Measurements from ENCODE around the gene LARP4B. TPM values are rescaled to one million over a fixed set of nuclear protein-coding genes. Genes with fewer than 3 reads are reported as not detected.

LARP4B gene
- polyA plus RNA-seq, 1 donor from 2014 or later = 14.2 TPM

GRCh38 chr10:943334-944033 lies 12.0 kb upstream of the LARP4B start:
- H3K9ac ChIP-seq (ENCODE audit: low read length) = no peak overlapping the region

GRCh38 chr10:938941-939678 lies 7.6 kb upstream of the LARP4B start:
- no peak overlapping the region for H3K9ac ChIP-seq (ENCODE audit: low read length)
- H3F3A ChIP-seq (ENCODE audit: insufficient read depth, low read length, poor library complexity, severe bottlenecking) = no peaks in the 10 kb centered on the region
- no peak overlapping the region for H2AFZ ChIP-seq (ENCODE audit: low read depth, low read length)
- H3K36me3 ChIP-seq (ENCODE audit: insufficient read depth, low read length) = no peaks in the 10 kb centered on the region
- TF ChIP-seq SMC3 (conservative IDR thresholded peaks at IDR 0.05; ENCODE audit: poor library complexity) (no peak), CTCF (IDR thresholded peaks at IDR 0.05; ENCODE audit: poor library complexity, severe bottlenecking) (no peak), MXI1 (conservative IDR thresholded peaks at IDR 0.05; ENCODE audit: poor library complexity, severe bottlenecking) (no peak), REST (IDR thresholded peaks at IDR 0.05; ENCODE audit: borderline replicate concordance) (no peak), EP300 (conservative IDR thresholded peaks at IDR 0.05; ENCODE audit: poor library complexity, severe bottlenecking) (no peak), TAF1 (IDR thresholded peaks at IDR 0.05; ENCODE audit: low read depth) (no peak), POLR2AphosphoS5 (IDR thresholded peaks at IDR 0.05) (no peak), RAD21 (conservative IDR thresholded peaks at IDR 0.05) (no peak), EZH2 (IDR thresholded peaks at IDR 0.05; ENCODE audit: borderline replicate concordance, insufficient read depth, low read length, poor library complexity, severe bottlenecking) (no peak)
- H3K4me3 ChIP-seq (ENCODE audit: low read length) = no peak overlapping the region
- no peaks in the 10 kb centered on the region for H3K79me2 ChIP-seq (replicated peaks; ENCODE audit: insufficient read depth, low read length)
- H3K9me3 ChIP-seq (ENCODE audit: low read length) = no peaks in the 10 kb centered on the region
- no peaks in the 10 kb centered on the region for H4K20me1 ChIP-seq (ENCODE audit: insufficient read depth)
- H3K9me2 ChIP-seq (ENCODE audit: insufficient read depth, low read length) = no peaks in the 10 kb centered on the region
- no peak overlapping the region for H3K4me2 ChIP-seq (ENCODE audit: low read length)
- H3K27me3 ChIP-seq (ENCODE audit: insufficient read depth, low read depth, low read length) = no peaks in the 10 kb centered on the region
- no peak overlapping the region for H3K27ac ChIP-seq (ENCODE audit: low read length)

More at GRCh38 chr10:943334-944033, 12.0 kb upstream of the LARP4B start:
- H4K20me1 ChIP-seq (ENCODE audit: insufficient read depth) = no peaks in the 10 kb centered on the region
- no peaks in the 10 kb centered on the region for H3K9me3 ChIP-seq (ENCODE audit: low read length)
- no peak for TF ChIP-seq EZH2 (IDR thresholded peaks at IDR 0.05; ENCODE audit: borderline replicate concordance, insufficient read depth, low read length, poor library complexity, severe bottlenecking)
- TF ChIP-seq TAF1 (IDR thresholded peaks at IDR 0.05; ENCODE audit: low read depth) = no peak
- TF ChIP-seq EP300 (conservative IDR thresholded peaks at IDR 0.05; ENCODE audit: poor library complexity, severe bottlenecking) = no peak
- TF ChIP-seq RAD21 (conservative IDR thresholded peaks at IDR 0.05) = no peak
- no peak for TF ChIP-seq MXI1 (conservative IDR thresholded peaks at IDR 0.05; ENCODE audit: poor library complexity, severe bottlenecking)
- no peaks in the 10 kb centered on the region for H3K27me3 ChIP-seq (ENCODE audit: insufficient read depth, low read depth, low read length)
- H2AFZ ChIP-seq (ENCODE audit: low read depth, low read length) = no peak overlapping the region
- H3K79me2 ChIP-seq (replicated peaks; ENCODE audit: insufficient read depth, low read length) = no peaks in the 10 kb centered on the region
- no peak overlapping the region for H3K4me3 ChIP-seq (ENCODE audit: low read length)
- no peak overlapping the region for H3K4me2 ChIP-seq (ENCODE audit: low read length)
- H3K36me3 ChIP-seq (ENCODE audit: insufficient read depth, low read length) = no peaks in the 10 kb centered on the region
- no peaks in the 10 kb centered on the region for H3K9me2 ChIP-seq (ENCODE audit: insufficient read depth, low read length)
- H3K27ac ChIP-seq (ENCODE audit: low read length) = no peak overlapping the region
- H3F3A ChIP-seq (ENCODE audit: insufficient read depth, low read length, poor library complexity, severe bottlenecking) = no peaks in the 10 kb centered on the region
